Endodermal cell (in vitro differentiated cells): ENCODE results near the gene TBXA2R. TPM values are rescaled to one million over a fixed set of nuclear protein-coding genes. Genes with fewer than 3 reads are reported as not detected.

Experiments used
- DNase-seq: peaks from one replicate; pipeline ENCODE4 v3.0.0-alpha.2; 2017
- H3K27ac ChIP-seq: 2 replicates; pipeline ENCODE4 v1.5.1; 2013; ENCODE audit warnings: mild to moderate bottlenecking, low read depth, low read length, moderate library complexity
- H3K27me3 ChIP-seq: 2 replicates; pipeline ENCODE4 v1.6.1; 2013; ENCODE audit warnings: mild to moderate bottlenecking, low read length, moderate library complexity; ENCODE audit not compliant: insufficient read depth, control insufficient read depth, poor library complexity, severe bottlenecking
- H3K36me3 ChIP-seq: 2 replicates; pipeline ENCODE4 v1.7.0; 2013; ENCODE audit warnings: mild to moderate bottlenecking, low read length, moderate library complexity; ENCODE audit not compliant: control insufficient read depth, insufficient read depth
- H3K4me1 ChIP-seq: one replicate; pipeline ENCODE4 v1.7.0; 2013; ENCODE audit warnings: low read length; ENCODE audit not compliant: control insufficient read depth, insufficient read depth
- H3K4me3 ChIP-seq: 2 replicates; pipeline ENCODE4 v1.5.1; 2013; ENCODE audit warnings: mild to moderate bottlenecking, low read length, moderate library complexity
- H3K9ac ChIP-seq: 2 replicates; pipeline ENCODE4 v1.6.1; 2013; ENCODE audit warnings: mild to moderate bottlenecking, low read length, moderate library complexity; ENCODE audit not compliant: poor library complexity, severe bottlenecking; ENCODE audit errors: extremely low read depth
- H3K9me3 ChIP-seq: 2 replicates; pipeline ENCODE4 v1.6.1; 2013; ENCODE audit warnings: mild to moderate bottlenecking, low read length, moderate library complexity; ENCODE audit not compliant: control insufficient read depth
- H3K27ac Mint-ChIP-seq: 2 replicates; pipeline ENCODE4 v1.8.0; 2020; ENCODE audit warnings: mixed read lengths
- H3K27me3 Mint-ChIP-seq: 2 replicates; pipeline ENCODE4 v1.8.0; 2021; ENCODE audit warnings: mild to moderate bottlenecking, mixed read lengths; ENCODE audit not compliant: insufficient read depth
- H3K36me3 Mint-ChIP-seq: 2 replicates; pipeline ENCODE4 v1.8.0; 2020; ENCODE audit warnings: low read depth, mixed read lengths
- H3K4me1 Mint-ChIP-seq: 2 replicates; pipeline ENCODE4 v1.8.0; 2020; ENCODE audit warnings: mixed read lengths
- H3K4me3 Mint-ChIP-seq: 2 replicates; pipeline ENCODE4 v1.8.0; 2020; ENCODE audit warnings: mild to moderate bottlenecking, moderate library complexity, mixed read lengths
- H3K9me3 Mint-ChIP-seq: 2 replicates; pipeline ENCODE4 v1.8.0; 2020; ENCODE audit warnings: mild to moderate bottlenecking, mixed read lengths
- CTCF ChIP-seq: fragments of 200-600 bp; sonication (generic); conservative IDR thresholded peaks from 2 replicates; pipeline ENCODE4 v1.5.0; 2021; ENCODE audit warnings: antibody characterized with exemption, mild to moderate bottlenecking
- WGBS, 2 experiments: methylation state at CpG; one replicate each; pipeline versions ENCODE4 v1.1.5 to v1.1.7; 2013; ENCODE audit warnings: missing lambda C conversion rate in 2 of 2, mixed read lengths in 1 of 2; ENCODE audit not compliant: insufficient coverage in 1 of 2, insufficient read length in 1 of 2; 5-methylcytosine and 5-hydroxymethylcytosine counted together
- total RNA-seq, 2 donors: library from RNA; stranded (reverse); fragmentation: NEBNext Ultra II Directional in 1 of 2; extraction: Animal tissue kit (Norgen Biotek cat#: 25700) in 1 of 2; gene quantifications; 2 replicates in 1 of 2; 3 replicates in 1 of 2; pipeline ENCODE4 v1.2.1, GENCODE V29; 2021

Gene TBXA2R
- total RNA-seq, 2 donors from 2014 or later = 0.29 to 0.42 TPM

- H3K36me3 ChIP-seq = peaks cover 7% of the 10 kb centered on the region
- no peaks in the 10 kb centered on the region for H3K4me1 Mint-ChIP-seq
- no peak for TF ChIP-seq CTCF
- no peak overlapping the region for H3K4me3 Mint-ChIP-seq
- WGBS, 2 experiments = 85 to 91% methylated on average over 37 to 79 of the region's 79 CpGs
- no peaks in the 10 kb centered on the region for H3K27me3 ChIP-seq
- no peak overlapping the region for H3K27ac ChIP-seq
- no peak overlapping the region for H3K4me3 ChIP-seq
- H3K27me3 Mint-ChIP-seq = no peaks in the 10 kb centered on the region
- H3K9me3 ChIP-seq = no peaks in the 10 kb centered on the region
- H3K36me3 Mint-ChIP-seq = peaks cover 21% of the 10 kb centered on the region
- no peak overlapping the region for H3K9ac ChIP-seq
- no peaks in the 10 kb centered on the region for H3K9me3 Mint-ChIP-seq
- no peaks in the 10 kb centered on the region for H3K4me1 ChIP-seq
- DNase-seq = peak; percentile 89
- no peak overlapping the region for H3K27ac Mint-ChIP-seq
These were observed 6.4 kb upstream of the TBXA2R start for GRCh38 chr19:3612901-3613741.

- Histone ChIP-seq H3K27me3 (no peaks in the 10 kb centered on the region), H3K27ac (no peak overlapping the region), H3K4me3 (no peak overlapping the region), H3K9me3 (no peaks in the 10 kb centered on the region), H3K4me1 (no peaks in the 10 kb centered on the region), H3K36me3 (peaks cover 7% of the 10 kb centered on the region), H3K9ac (no peak overlapping the region)
- Mint-ChIP-seq H3K4me1 (peaks cover 3% of the 10 kb centered on the region), H3K27me3 (peaks cover under 1% of the 10 kb centered on the region), H3K4me3 (no peak overlapping the region), H3K9me3 (no peaks in the 10 kb centered on the region), H3K36me3 (peaks cover 21% of the 10 kb centered on the region), H3K27ac (no peak overlapping the region)
- 94 to 96% methylated on average over 28 to 33 of the region's 33 CpGs for WGBS, 2 experiments
- TF ChIP-seq CTCF = no peak
- no peak for DNase-seq
These were observed 5.7 kb upstream of the TBXA2R start for GRCh38 chr19:3612330-3612729.

- peaks cover 17% of the 10 kb centered on the region for H3K36me3 Mint-ChIP-seq
- H3K27ac Mint-ChIP-seq = no peak overlapping the region
- DNase-seq = no peak
- Histone ChIP-seq H3K9ac (no peak overlapping the region), H3K4me1 (no peaks in the 10 kb centered on the region), H3K4me3 (no peak overlapping the region), H3K9me3 (no peaks in the 10 kb centered on the region), H3K27ac (no peak overlapping the region), H3K27me3 (no peaks in the 10 kb centered on the region), H3K36me3 (peaks cover 7% of the 10 kb centered on the region)
- H3K9me3 Mint-ChIP-seq = no peaks in the 10 kb centered on the region
- H3K4me3 Mint-ChIP-seq = no peak overlapping the region
- TF ChIP-seq CTCF = no peak
- 95 to 96% methylated on average over 36 of the region's 36 CpGs for WGBS, 2 experiments
- peaks cover 2% of the 10 kb centered on the region for H3K27me3 Mint-ChIP-seq
- H3K4me1 Mint-ChIP-seq = peaks cover 6% of the 10 kb centered on the region
These were observed 5.2 kb upstream of the TBXA2R start for GRCh38 chr19:3611841-3612240.
